Endothelial cell of umbilical vein (primary cell): ENCODE results near the gene IFI35. TPM values are rescaled to one million over a fixed set of nuclear protein-coding genes. Genes with fewer than 3 reads are reported as not detected.

Source experiments
- BruUV-seq: library from RNA; stranded (reverse); fragments of 400-500 nt; replicated peaks from 2 replicates; lab custom pipeline; 2021; lab: Mats Ljungman, UMichigan
- CTCF ChIA-PET: fragments of 300-600, 350-600 bp; sonication (Branson Sonifier 250); formaldehyde crosslinking; loops from one replicate; lab custom pipeline; 2021; ENCODE audit warnings: antibody characterized with exemption, inconsistent platforms; lab: Charles Lee
- POLR2A ChIA-PET: fragments of 300-600, 350-600 bp; sonication (Branson Sonifier 250); formaldehyde crosslinking; loops from one replicate; lab custom pipeline; 2021; ENCODE audit warnings: antibody characterized with exemption, inconsistent platforms; lab: Charles Lee
- DNase-seq: peaks from one replicate; pipeline ENCODE4 v3.0.0-alpha.2; 2011; ENCODE audit warnings: low read depth, low spot score
- FAIRE-seq: peaks from 2 replicates; lab custom pipeline; 2011; peaks lifted over from hg19 to GRCh38; lab: Jason Lieb, UNC
- H2AFZ ChIP-seq: 2 replicates; pipeline ENCODE4 v1.6.0; 2012; ENCODE audit warnings: low read depth, low read length, control low read depth, inconsistent platforms
- H3K27ac ChIP-seq: 2 replicates; pipeline ENCODE4 v1.5.1; 2011; ENCODE audit warnings: low read depth, mild to moderate bottlenecking, control low read depth, low read length, moderate library complexity; ENCODE audit not compliant: insufficient read depth
- H3K27me3 ChIP-seq, 2 experiments: 2 replicates each; pipeline versions ENCODE4 v1.6.0 to v1.6.1; 2011; ENCODE audit warnings: low read length in 2 of 2, mixed read lengths in 1 of 2; ENCODE audit not compliant: control insufficient read depth in 2 of 2, insufficient read depth in 2 of 2
- H3K36me3 ChIP-seq, 2 experiments: 2 replicates in 1 of 2; 3 replicates in 1 of 2; pipeline ENCODE4 v1.5.1; 2011; ENCODE audit warnings: low read length in 2 of 2, mild to moderate bottlenecking in 1 of 2, moderate library complexity in 1 of 2; ENCODE audit not compliant: control insufficient read depth in 2 of 2, insufficient read depth in 2 of 2; ENCODE audit errors: extremely low read depth in 1 of 2
- H3K4me1 ChIP-seq: 3 replicates; pipeline ENCODE4 v1.5.1; 2011; ENCODE audit warnings: mild to moderate bottlenecking, low read length; ENCODE audit not compliant: control insufficient read depth, insufficient read depth; ENCODE audit errors: extremely low read depth
- H3K4me2 ChIP-seq: 2 replicates; pipeline ENCODE4 v1.6.1; 2011; ENCODE audit warnings: low read length, control low read depth, mixed read lengths; ENCODE audit not compliant: insufficient read depth
- H3K4me3 ChIP-seq, 3 experiments: fragments of 200-600 bp in 1 of 3; sonication (generic), shearing (Covaris generic) in 1 of 3; replicated peaks in 1 of 3; 2 replicates each; pipeline ENCODE4 v1.5.1; 2011 to 2016; ENCODE audit warnings: control low read depth in 3 of 3, low read length in 3 of 3, mild to moderate bottlenecking in 2 of 3, inconsistent platforms in 1 of 3, low read depth in 1 of 3, moderate library complexity in 1 of 3; ENCODE audit not compliant: insufficient read depth in 1 of 3
- H3K79me2 ChIP-seq: 2 replicates; pipeline ENCODE4 v1.6.0; 2012; ENCODE audit warnings: low read length, inconsistent platforms; ENCODE audit not compliant: control insufficient read depth, insufficient read depth
- H3K9ac ChIP-seq: replicated peaks from 2 replicates; pipeline ENCODE3; 2011; ENCODE audit warnings: low read length, control low read depth; ENCODE audit not compliant: insufficient read depth; ENCODE audit errors: extremely low read depth
- H3K9me1 ChIP-seq: replicated peaks from 3 replicates; pipeline ENCODE4 v1.6.0; 2011; ENCODE audit warnings: mild to moderate bottlenecking, low read length; ENCODE audit not compliant: control insufficient read depth, insufficient read depth; ENCODE audit errors: extremely low read depth
- H3K9me3 ChIP-seq: replicated peaks from 2 replicates; pipeline ENCODE4 v1.5.1; 2012; ENCODE audit warnings: low read length, inconsistent platforms; ENCODE audit not compliant: control insufficient read depth, insufficient read depth
- H4K20me1 ChIP-seq: replicated peaks from 2 replicates; pipeline ENCODE3; 2011; ENCODE audit warnings: mild to moderate bottlenecking, low read length; ENCODE audit not compliant: control insufficient read depth, insufficient read depth; ENCODE audit errors: extremely low read depth
- FOS ChIP-seq: IDR thresholded peaks from 2 replicates; pipeline ENCODE4 v1.6.1; 2011; ENCODE audit warnings: mild to moderate bottlenecking, low read length, moderate library complexity, borderline replicate concordance; ENCODE audit not compliant: insufficient read depth
- MYC ChIP-seq: IDR thresholded peaks from one replicate; pipeline ENCODE4 v1.6.1; 2011; ENCODE audit warnings: mild to moderate bottlenecking, low read depth, low read length
- POLR2A ChIP-seq: IDR thresholded peaks from 2 replicates; pipeline ENCODE4 v1.6.1; 2012; ENCODE audit warnings: low read depth, mild to moderate bottlenecking, control low read depth, low read length
- dilution Hi-C: fragments of 300-500 bp; cut with MboI; formaldehyde crosslinking; loops from one replicate; pipeline ENCODE4 v1.15.0; 2019; ENCODE audit warnings: low sequenced_read_pairs; ENCODE audit not compliant: extremely low pct_ligation_motif_present
- intact Hi-C: fragments of 100-400 bp; cut with micrococcal nuclease; formaldehyde crosslinking; loops from one replicate; pipeline ENCODE4 v1.10.0; 2022
- polyA plus RNA-seq, 4 experiments: library from polyadenylated mRNA; depleted of rRNA in 3 of 4; stranded (reverse) in 3 of 4; unstranded in 1 of 4; fragments of >200 nt; gene quantifications; 2 replicates each; pipeline versions ENCODE4 v1.2.1 to v1.2.3, GENCODE V29; 2011 to 2012; ENCODE audit warnings: missing spikeins in 1 of 4
- total RNA-seq: library from RNA; stranded (reverse); gene quantifications from 2 replicates; pipeline ENCODE4 v1.2.3, GENCODE V29; 2021
- TF ChIP-seq, protein P1 (sequence below), 2 donors: IDR thresholded peaks; 1 replicate in 1 of 2; 2 replicates in 1 of 2; pipeline ENCODE4 v1.5.1; 2011; ENCODE audit warnings: low read length in 2 of 2, mild to moderate bottlenecking in 2 of 2, moderate library complexity in 2 of 2, control low read depth in 1 of 2, inconsistent platforms in 1 of 2, low read depth in 1 of 2; ENCODE audit not compliant: insufficient read depth in 1 of 2; ENCODE audit errors: extremely low read depth in 1 of 2

Gene IFI35
- total and polyA plus RNA-seq, 2 donors (not counting 3 experiments of a cell fraction or from before 2014, with no cell fraction given): 11.1 to 22.5 TPM

DNA sequence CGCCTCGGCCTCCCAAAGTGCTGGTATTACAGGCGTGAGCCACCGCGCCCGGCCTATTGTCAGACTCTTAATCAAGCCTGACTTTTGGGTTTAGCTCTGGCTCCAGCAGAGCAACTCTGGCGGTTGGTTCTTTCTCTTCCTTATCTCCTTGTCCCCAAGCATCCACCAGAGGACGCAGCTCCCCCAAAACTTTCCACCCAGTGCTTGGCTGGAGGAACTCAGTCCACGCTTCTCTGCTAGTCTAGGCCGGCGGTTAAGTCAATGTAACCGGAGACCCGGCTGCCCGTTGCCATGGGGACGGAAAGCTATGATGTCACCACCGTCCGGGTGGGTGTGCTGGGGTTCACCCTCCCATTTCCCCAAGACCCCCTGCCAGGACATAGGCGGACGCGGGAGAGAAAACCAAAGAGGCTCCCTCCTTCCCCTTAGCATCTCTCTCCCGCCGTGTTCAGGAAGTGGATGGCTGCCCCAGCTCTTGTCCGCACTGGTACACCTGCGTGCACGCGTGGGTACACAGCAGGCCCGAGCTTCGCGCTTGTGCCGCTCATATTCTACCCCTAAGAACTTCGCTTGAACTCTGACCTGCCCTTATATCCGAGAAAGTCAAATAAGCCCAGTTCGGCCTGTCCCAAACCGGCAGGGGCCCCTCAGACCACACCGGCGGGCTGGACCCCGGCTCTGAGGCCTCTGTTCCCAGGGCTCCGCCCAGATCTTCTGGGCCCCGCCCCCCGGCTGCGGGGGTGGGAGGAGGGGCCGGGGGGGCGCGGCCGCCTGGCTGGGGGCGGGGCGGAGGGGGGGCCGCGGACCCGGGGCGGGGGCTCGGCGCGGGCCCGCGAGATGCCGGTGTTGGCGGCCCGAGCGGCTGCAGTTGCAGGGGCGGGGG, 18.1 kb downstream of the IFI35 start, which contains the start of gene RND2:
RND2 (plus strand) TSS at position 825 of the 883 bp plus-strand sequence. CDS start 117 bp downstream, outside the sequence.
- dilution Hi-C loops (no loop called here), intact Hi-C loops (loop anchor here (1.0 to 2.0 kb wide), 3 partner anchors 100 to 188 kb away; partner anchors contain the start of gene BRCA1)
- Histone ChIP-seq H3K27me3 (no peaks in the 10 kb centered on the region), H3K27ac (peak within 1 kb of the TSS; percentile 13), H3K4me3 (peak within 1 kb of the TSS; percentile 32 to 59 (median 53)), H3K79me2 (peaks cover 18% of the 10 kb centered on the region), H3K9me3 (no peaks in the 10 kb centered on the region), H2AFZ (peak within 1 kb of the TSS; percentile 89), H4K20me1 (no peaks in the 10 kb centered on the region), H3K36me3 (no peaks in the 10 kb centered on the region), H3K9ac (peak within 1 kb of the TSS; percentile 62), H3K4me1 (peaks cover 12% of the 10 kb centered on the region), H3K9me1 (no peaks in the 10 kb centered on the region), H3K4me2 (peak within 1 kb of the TSS; percentile 82)
- no TSS peak for BruUV-seq
- ChIA-PET POLR2A (interaction anchor here (0.8 to 1.6 kb wide), 6 partner anchors 27 to 343 kb away, joined by 3 to 21 read pairs (median 5); no protein-coding TSS in a partner anchor), CTCF (interaction anchor here (0.7 to 3.4 kb wide), 32 partner anchors 9 to 459 kb away, joined by 3 to 27 read pairs (median 4); partner anchors contain the start of genes BRCA1, DHX8, IFI35 and NBR1)
- TF ChIP-seq POLR2A: no peak
- no peak for TF ChIP-seq FOS
- TF ChIP-seq, protein P1, sequence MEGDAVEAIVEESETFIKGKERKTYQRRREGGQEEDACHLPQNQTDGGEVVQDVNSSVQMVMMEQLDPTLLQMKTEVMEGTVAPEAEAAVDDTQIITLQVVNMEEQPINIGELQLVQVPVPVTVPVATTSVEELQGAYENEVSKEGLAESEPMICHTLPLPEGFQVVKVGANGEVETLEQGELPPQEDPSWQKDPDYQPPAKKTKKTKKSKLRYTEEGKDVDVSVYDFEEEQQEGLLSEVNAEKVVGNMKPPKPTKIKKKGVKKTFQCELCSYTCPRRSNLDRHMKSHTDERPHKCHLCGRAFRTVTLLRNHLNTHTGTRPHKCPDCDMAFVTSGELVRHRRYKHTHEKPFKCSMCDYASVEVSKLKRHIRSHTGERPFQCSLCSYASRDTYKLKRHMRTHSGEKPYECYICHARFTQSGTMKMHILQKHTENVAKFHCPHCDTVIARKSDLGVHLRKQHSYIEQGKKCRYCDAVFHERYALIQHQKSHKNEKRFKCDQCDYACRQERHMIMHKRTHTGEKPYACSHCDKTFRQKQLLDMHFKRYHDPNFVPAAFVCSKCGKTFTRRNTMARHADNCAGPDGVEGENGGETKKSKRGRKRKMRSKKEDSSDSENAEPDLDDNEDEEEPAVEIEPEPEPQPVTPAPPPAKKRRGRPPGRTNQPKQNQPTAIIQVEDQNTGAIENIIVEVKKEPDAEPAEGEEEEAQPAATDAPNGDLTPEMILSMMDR (IDR thresholded peaks at IDR 0.05; ENCODE audit: extremely low read depth in 1 of 2, insufficient read depth in 1 of 2, low read depth in 1 of 2, low read length in 2 of 2): peak; percentile 57 to 82
- TF ChIP-seq MYC: no peak
- peak; percentile 95 for FAIRE-seq
- DNase-seq: peak; percentile 93
